Endothelial cell (in vitro differentiated cells): ENCODE data around the gene C10orf71. TPM values are rescaled to one million over a fixed set of nuclear protein-coding genes. Genes with fewer than 3 reads are reported as not detected.

Experiments used
- DNase-seq: peaks from one replicate; pipeline ENCODE4 v3.0.0; 2021; ENCODE audit warnings: low spot score
- H3K27ac Mint-ChIP-seq: one replicate; pipeline ENCODE4 v1.8.0; 2021; ENCODE audit warnings: mixed read lengths, inconsistent platforms; ENCODE audit not compliant: unreplicated experiment
- H3K27me3 Mint-ChIP-seq: one replicate; pipeline ENCODE4 v1.8.0; 2021; ENCODE audit warnings: mild to moderate bottlenecking, moderate library complexity, mixed read lengths, inconsistent platforms; ENCODE audit not compliant: unreplicated experiment
- H3K36me3 Mint-ChIP-seq: one replicate; pipeline ENCODE4 v1.8.0; 2021; ENCODE audit warnings: mild to moderate bottlenecking, low read depth, mixed read lengths, inconsistent platforms; ENCODE audit not compliant: unreplicated experiment
- H3K4me1 Mint-ChIP-seq: one replicate; pipeline ENCODE4 v1.8.0; 2021; ENCODE audit warnings: mild to moderate bottlenecking, mixed read lengths, inconsistent platforms; ENCODE audit not compliant: unreplicated experiment
- H3K4me3 Mint-ChIP-seq: one replicate; pipeline ENCODE4 v1.8.0; 2021; ENCODE audit warnings: mild to moderate bottlenecking, mixed read lengths, inconsistent platforms; ENCODE audit not compliant: unreplicated experiment
- H3K9me3 Mint-ChIP-seq: one replicate; pipeline ENCODE4 v1.8.0; 2021; ENCODE audit warnings: mixed read lengths, inconsistent platforms; ENCODE audit not compliant: unreplicated experiment
- total RNA-seq: library from RNA; stranded (reverse); fragmentation: NEBNext Ultra II Directional; extraction: Animal tissue kit (Norgen Biotek cat#: 25700); gene quantifications from one replicate; pipeline ENCODE4 v1.2.1, GENCODE V29; 2021; ENCODE audit not compliant: unreplicated experiment
- TF ChIP-seq, protein P1 (sequence below): fragments of 200-600 bp; sonication (generic); IDR thresholded peaks from one replicate; pipeline ENCODE4 v1.5.0; 2021; ENCODE audit warnings: antibody characterized with exemption; ENCODE audit not compliant: unreplicated experiment

Gene C10orf71
- total RNA-seq, 1 donor from 2014 or later: not detected

DNA sequence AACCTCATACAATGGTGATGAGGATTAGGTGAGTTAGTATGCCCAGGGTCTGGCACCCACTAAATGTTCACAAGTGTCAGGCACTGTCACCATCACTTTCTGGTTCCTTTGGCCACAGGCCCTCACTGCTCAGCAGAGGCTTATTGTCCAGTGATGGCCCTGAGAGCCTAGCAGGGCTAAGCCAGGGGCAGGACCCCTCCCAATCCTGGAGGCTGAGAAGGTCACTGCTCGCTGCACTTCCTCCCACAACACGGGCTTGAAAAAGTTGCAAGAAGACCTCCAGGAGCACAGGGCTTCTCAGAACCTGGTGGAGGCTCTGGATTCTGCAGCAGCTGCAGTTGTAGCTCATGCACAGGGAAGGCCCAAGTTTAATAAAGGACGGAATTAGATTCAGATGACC, 48.9 kb downstream of the C10orf71 start:
- Mint-ChIP-seq H3K27me3 (peaks cover 10% of the 10 kb centered on the region), H3K36me3 (peaks cover 7% of the 10 kb centered on the region), H3K9me3 (no peaks in the 10 kb centered on the region), H3K4me1 (no peaks in the 10 kb centered on the region), H3K4me3 (no peak overlapping the region), H3K27ac (no peak overlapping the region)
- TF ChIP-seq, protein P1, sequence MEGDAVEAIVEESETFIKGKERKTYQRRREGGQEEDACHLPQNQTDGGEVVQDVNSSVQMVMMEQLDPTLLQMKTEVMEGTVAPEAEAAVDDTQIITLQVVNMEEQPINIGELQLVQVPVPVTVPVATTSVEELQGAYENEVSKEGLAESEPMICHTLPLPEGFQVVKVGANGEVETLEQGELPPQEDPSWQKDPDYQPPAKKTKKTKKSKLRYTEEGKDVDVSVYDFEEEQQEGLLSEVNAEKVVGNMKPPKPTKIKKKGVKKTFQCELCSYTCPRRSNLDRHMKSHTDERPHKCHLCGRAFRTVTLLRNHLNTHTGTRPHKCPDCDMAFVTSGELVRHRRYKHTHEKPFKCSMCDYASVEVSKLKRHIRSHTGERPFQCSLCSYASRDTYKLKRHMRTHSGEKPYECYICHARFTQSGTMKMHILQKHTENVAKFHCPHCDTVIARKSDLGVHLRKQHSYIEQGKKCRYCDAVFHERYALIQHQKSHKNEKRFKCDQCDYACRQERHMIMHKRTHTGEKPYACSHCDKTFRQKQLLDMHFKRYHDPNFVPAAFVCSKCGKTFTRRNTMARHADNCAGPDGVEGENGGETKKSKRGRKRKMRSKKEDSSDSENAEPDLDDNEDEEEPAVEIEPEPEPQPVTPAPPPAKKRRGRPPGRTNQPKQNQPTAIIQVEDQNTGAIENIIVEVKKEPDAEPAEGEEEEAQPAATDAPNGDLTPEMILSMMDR: no peak
- DNase-seq: no peak

DNA sequence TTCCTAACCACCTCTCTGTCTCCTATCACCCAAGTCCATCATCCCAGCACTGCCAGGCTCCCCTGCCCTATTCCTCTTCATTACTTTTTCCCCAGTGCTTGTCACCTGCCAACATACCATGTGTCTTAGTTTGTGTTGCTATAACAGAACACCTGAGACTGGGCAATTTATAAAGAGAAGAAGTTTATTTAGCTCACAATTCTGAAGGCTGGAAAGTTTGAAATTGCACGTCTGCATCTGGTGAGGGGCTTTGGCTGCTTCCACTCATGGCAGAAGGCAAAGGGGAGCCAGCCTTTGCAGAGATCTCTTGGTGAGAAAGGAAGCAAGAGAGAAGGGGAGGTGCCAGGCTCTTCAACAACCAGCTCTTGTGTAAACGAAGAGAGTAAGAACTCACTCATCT, 49.6 kb downstream of the C10orf71 start:
- peaks cover 7% of the 10 kb centered on the region for H3K36me3 Mint-ChIP-seq
- H3K4me3 Mint-ChIP-seq: no peak overlapping the region
- TF ChIP-seq, protein P1: no peak
- H3K27me3 Mint-ChIP-seq: peaks cover 10% of the 10 kb centered on the region
- DNase-seq: no peak
- no peaks in the 10 kb centered on the region for H3K9me3 Mint-ChIP-seq
- H3K27ac Mint-ChIP-seq: no peak overlapping the region
- H3K4me1 Mint-ChIP-seq: no peaks in the 10 kb centered on the region

DNA sequence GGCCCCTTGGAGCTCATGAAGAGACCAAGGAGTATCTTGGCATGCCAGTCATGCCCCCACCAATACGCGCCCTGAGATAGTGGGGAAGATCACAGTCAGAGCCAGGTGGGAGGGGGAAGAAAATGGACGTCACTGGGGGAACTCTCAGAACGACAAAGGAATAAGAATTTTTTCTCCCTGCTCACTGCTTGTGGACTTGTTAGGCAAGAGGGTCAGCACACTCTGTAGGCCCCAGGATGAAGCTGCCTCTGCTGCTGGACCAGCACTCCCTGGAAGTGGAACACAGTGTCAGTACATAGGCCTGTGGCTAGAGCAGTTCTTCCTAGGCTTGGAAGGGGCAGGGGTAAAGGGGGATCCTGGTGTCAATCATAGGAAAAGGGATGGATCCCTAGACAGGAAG, 50.4 kb downstream of the C10orf71 start:
- H3K36me3 Mint-ChIP-seq: peaks cover 7% of the 10 kb centered on the region
- H3K4me1 Mint-ChIP-seq: no peaks in the 10 kb centered on the region
- peaks cover 10% of the 10 kb centered on the region for H3K27me3 Mint-ChIP-seq
- H3K4me3 Mint-ChIP-seq: no peak overlapping the region
- TF ChIP-seq, protein P1: no peak
- H3K9me3 Mint-ChIP-seq: no peaks in the 10 kb centered on the region
- H3K27ac Mint-ChIP-seq: no peak overlapping the region
- DNase-seq: no peak

DNA sequence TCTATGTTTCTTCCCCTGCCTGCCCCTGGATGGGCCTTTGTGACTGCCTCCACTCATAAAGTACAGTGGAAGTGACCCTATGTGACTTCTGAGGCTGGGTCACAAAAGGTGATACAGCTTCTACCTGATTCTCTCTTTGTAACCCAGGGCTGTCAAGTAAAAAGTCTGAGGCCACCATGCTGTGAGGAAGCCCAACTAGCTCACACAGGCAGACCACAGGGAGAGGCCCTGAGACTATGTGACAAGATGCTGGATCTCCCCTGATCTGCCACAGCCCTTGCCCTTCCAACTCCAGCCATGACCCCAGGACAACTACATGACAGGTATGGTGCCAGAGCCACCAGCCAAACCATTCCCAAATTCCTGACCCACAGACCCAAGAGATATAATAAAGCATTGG, 51.2 kb downstream of the C10orf71 start:
- TF ChIP-seq, protein P1: no peak
- no peak overlapping the region for H3K4me3 Mint-ChIP-seq
- no peaks in the 10 kb centered on the region for H3K9me3 Mint-ChIP-seq
- DNase-seq: no peak
- H3K27me3 Mint-ChIP-seq: peaks cover 10% of the 10 kb centered on the region
- no peaks in the 10 kb centered on the region for H3K4me1 Mint-ChIP-seq
- peaks cover 7% of the 10 kb centered on the region for H3K36me3 Mint-ChIP-seq
- H3K27ac Mint-ChIP-seq: no peak overlapping the region

- Mint-ChIP-seq H3K27ac (no peak overlapping the region), H3K4me3 (no peak overlapping the region), H3K36me3 (peaks cover 7% of the 10 kb centered on the region), H3K27me3 (peaks cover 10% of the 10 kb centered on the region), H3K9me3 (no peaks in the 10 kb centered on the region), H3K4me1 (no peaks in the 10 kb centered on the region)
- DNase-seq: no peak
- TF ChIP-seq, protein P1: no peak
These were observed 52.0 kb downstream of the C10orf71 start for GRCh38 chr10:49350846-49351532.
